GM12878 (cell line): Measurements from ENCODE around the gene TMPRSS7. TPM values are rescaled to one million over a fixed set of nuclear protein-coding genes. Genes with fewer than 3 reads are reported as not detected.

Experiments used
- ATF2 ChIP-seq: IDR thresholded peaks from 2 replicates; pipeline ENCODE4 v1.6.1; 2012; ENCODE audit warnings: low read length, inconsistent platforms
- BMI1 ChIP-seq: fragments of 450-650 bp; IDR thresholded peaks from 2 replicates; pipeline ENCODE4 v1.6.1; 2016; ENCODE audit warnings: mild to moderate bottlenecking, moderate library complexity, borderline replicate concordance
- CBFB ChIP-seq: IDR thresholded peaks from 2 replicates; pipeline ENCODE4 v1.6.1; 2016; ENCODE audit warnings: antibody characterized with exemption, low read depth
- E4F1 ChIP-seq: fragments of 450-650 bp; IDR thresholded peaks from 2 replicates; pipeline ENCODE4 v1.6.1; 2018; ENCODE audit warnings: borderline replicate concordance, mild to moderate bottlenecking; ENCODE audit not compliant: partially characterized antibody
- FOXK2 ChIP-seq: fragments of 450-650 bp; IDR thresholded peaks from 2 replicates; pipeline ENCODE4 v1.6.1; 2017; ENCODE audit warnings: mild to moderate bottlenecking, moderate library complexity
- IKZF1 ChIP-seq: fragments of 450-650 bp; conservative IDR thresholded peaks from 2 replicates; pipeline ENCODE4 v1.6.1; 2017; ENCODE audit warnings: antibody characterized with exemption, mild to moderate bottlenecking
- MYC ChIP-seq: IDR thresholded peaks from 2 replicates; pipeline ENCODE4 v1.6.1; 2011; ENCODE audit warnings: mild to moderate bottlenecking, low read length, moderate library complexity, inconsistent platforms; ENCODE audit not compliant: insufficient read depth, insufficient replicate concordance, insufficient read length, severe bottlenecking
- NFXL1 ChIP-seq: fragments of 450-650 bp; IDR thresholded peaks from 2 replicates; pipeline ENCODE4 v1.6.1; 2017; ENCODE audit warnings: antibody characterized with exemption, mild to moderate bottlenecking, borderline replicate concordance
- NR2C2 ChIP-seq: IDR thresholded peaks from 2 replicates; pipeline ENCODE4 v1.6.1; 2011; ENCODE audit warnings: borderline replicate concordance, low read depth; ENCODE audit not compliant: control insufficient read depth, insufficient read length
- POLR2AphosphoS5 ChIP-seq: IDR thresholded peaks from 2 replicates; pipeline ENCODE4 v1.6.1; 2011; ENCODE audit warnings: mild to moderate bottlenecking, low read length, inconsistent platforms
- POU2F2 ChIP-seq: IDR thresholded peaks from 3 replicates; pipeline ENCODE4 v1.6.1; 2011; ENCODE audit warnings: low read depth, mild to moderate bottlenecking, low read length, borderline replicate concordance
- RCOR1 ChIP-seq: conservative IDR thresholded peaks from 2 replicates; pipeline ENCODE4 v1.6.1; 2012; ENCODE audit warnings: low read depth, low read length, improper control_type of control experiment
- ZBED1 ChIP-seq: IDR thresholded peaks from 2 replicates; pipeline ENCODE4 v1.6.1; 2016; ENCODE audit warnings: borderline replicate concordance
- ZNF384 ChIP-seq: IDR thresholded peaks from 2 replicates; pipeline ENCODE4 v1.6.1; 2012; ENCODE audit warnings: low read depth, mild to moderate bottlenecking, low read length, improper control_type of control experiment, borderline replicate concordance
- ZNF687 ChIP-seq: fragments of 450-650 bp; IDR thresholded peaks from 2 replicates; pipeline ENCODE4 v1.6.1; 2017; ENCODE audit warnings: mild to moderate bottlenecking, moderate library complexity
- polyA plus RNA-seq, 11 experiments: library from polyadenylated mRNA; depleted of rRNA in 4 of 11; unstranded in 6 of 11; stranded (reverse) in 5 of 11; fragments of >200 nt; fragmentation: Nextera tagmentation in 4 of 11; fragmentation: Illumina TruSeq in 1 of 11; extraction: Ambion mirVana in 4 of 11; extraction: Trizol in 1 of 11; gene quantifications; 1 replicate in 1 of 11; 2 replicates in 10 of 11; pipeline versions ENCODE4 v1.2.1 to v1.2.3, GENCODE V29; 2011 to 2016; ENCODE audit warnings: inconsistent platforms in 2 of 11, missing spikeins in 2 of 11, low read depth in 1 of 11
- total RNA-seq, 4 experiments: library from RNA; depleted of rRNA in 3 of 4; stranded (reverse); fragments of >200 nt in 3 of 4; fragmentation: Illumina TruSeq in 1 of 4; extraction: Trizol in 1 of 4; gene quantifications; 2 replicates each; pipeline versions ENCODE4 v1.2.1 to v1.2.3, GENCODE V29; 2013 to 2021
- TF ChIP-seq, protein P1 (sequence below): fragments of 450-650 bp; formaldehyde crosslinking; IDR thresholded peaks from 2 replicates; pipeline ENCODE4 v1.4.0; 2020; ENCODE audit warnings: mild to moderate bottlenecking, moderate library complexity
- TF ChIP-seq, protein P2 (sequence below): IDR thresholded peaks from 2 replicates; pipeline ENCODE4 v1.6.1; 2012; ENCODE audit warnings: low read depth, low read length, improper control_type of control experiment

Gene TMPRSS7
- total and polyA plus RNA-seq, 10 of the 15 experiments (the other 5 are each of a cell fraction or from before 2014, with no cell fraction given), result 0.03 TPM; not detected in 9

GRCh38 chr3:112123548-112123947, 89.0 kb downstream of the TMPRSS7 start (continued):
- TF ChIP-seq E4F1 (no peak), FOXK2 (no peak), MYC (no peak), POU2F2 (peak; percentile 18; the same call in 1 of the 3 replicates), BMI1 (no peak), CBFB (no peak), NR2C2 (no peak), ZBED1 (peak; percentile 66; the same call in 1 of the 2 replicates), IKZF1 (0 out of 2 replicates have a peak, but pooled peaks have one; percentile 2), RCOR1 (no peak), ZNF384 (no peak), POLR2AphosphoS5 (peak; percentile 64), NFXL1 (no peak), ZNF687 (peak; percentile 93), ATF2 (peak; percentile 55)
- TF ChIP-seq, protein P1, sequence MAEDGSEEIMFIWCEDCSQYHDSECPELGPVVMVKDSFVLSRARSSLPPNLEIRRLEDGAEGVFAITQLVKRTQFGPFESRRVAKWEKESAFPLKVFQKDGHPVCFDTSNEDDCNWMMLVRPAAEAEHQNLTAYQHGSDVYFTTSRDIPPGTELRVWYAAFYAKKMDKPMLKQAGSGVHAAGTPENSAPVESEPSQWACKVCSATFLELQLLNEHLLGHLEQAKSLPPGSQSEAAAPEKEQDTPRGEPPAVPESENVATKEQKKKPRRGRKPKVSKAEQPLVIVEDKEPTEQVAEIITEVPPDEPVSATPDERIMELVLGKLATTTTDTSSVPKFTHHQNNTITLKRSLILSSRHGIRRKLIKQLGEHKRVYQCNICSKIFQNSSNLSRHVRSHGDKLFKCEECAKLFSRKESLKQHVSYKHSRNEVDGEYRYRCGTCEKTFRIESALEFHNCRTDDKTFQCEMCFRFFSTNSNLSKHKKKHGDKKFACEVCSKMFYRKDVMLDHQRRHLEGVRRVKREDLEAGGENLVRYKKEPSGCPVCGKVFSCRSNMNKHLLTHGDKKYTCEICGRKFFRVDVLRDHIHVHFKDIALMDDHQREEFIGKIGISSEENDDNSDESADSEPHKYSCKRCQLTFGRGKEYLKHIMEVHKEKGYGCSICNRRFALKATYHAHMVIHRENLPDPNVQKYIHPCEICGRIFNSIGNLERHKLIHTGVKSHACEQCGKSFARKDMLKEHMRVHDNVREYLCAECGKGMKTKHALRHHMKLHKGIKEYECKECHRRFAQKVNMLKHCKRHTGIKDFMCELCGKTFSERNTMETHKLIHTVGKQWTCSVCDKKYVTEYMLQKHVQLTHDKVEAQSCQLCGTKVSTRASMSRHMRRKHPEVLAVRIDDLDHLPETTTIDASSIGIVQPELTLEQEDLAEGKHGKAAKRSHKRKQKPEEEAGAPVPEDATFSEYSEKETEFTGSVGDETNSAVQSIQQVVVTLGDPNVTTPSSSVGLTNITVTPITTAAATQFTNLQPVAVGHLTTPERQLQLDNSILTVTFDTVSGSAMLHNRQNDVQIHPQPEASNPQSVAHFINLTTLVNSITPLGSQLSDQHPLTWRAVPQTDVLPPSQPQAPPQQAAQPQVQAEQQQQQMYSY (CRISPR knock-in tag), result no peak
- TF ChIP-seq, protein P2, sequence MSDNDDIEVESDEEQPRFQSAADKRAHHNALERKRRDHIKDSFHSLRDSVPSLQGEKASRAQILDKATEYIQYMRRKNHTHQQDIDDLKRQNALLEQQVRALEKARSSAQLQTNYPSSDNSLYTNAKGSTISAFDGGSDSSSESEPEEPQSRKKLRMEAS, result no peak
